Measurements from ENCODE around the gene CALCR.
A peak's percentile ranks its signal among the peaks of the same experiment; 100 is the strongest.

The CALCR gene

DNA sequence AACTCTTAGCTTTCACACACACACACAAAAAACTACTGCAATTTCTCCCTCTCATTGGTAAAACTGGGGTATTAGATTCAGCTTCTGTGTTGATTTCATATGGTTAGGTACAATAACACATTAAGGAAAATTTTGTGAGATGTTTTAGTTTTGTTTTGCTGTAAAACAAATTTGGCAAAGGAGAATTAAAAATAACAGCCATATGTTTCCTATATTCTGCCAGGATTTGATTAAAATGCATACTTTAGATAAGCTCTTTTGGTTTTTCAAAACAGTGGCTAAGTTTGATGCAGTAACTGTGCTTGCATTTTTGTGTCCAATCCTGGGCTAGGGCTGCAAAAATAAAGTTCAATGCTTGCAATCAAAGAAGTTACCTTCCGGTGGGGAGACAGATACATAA, 126.3 kb downstream of the CALCR start:
- no peak for DNase-seq (ENCODE audit: low read depth in 2 of 2)

DNA sequence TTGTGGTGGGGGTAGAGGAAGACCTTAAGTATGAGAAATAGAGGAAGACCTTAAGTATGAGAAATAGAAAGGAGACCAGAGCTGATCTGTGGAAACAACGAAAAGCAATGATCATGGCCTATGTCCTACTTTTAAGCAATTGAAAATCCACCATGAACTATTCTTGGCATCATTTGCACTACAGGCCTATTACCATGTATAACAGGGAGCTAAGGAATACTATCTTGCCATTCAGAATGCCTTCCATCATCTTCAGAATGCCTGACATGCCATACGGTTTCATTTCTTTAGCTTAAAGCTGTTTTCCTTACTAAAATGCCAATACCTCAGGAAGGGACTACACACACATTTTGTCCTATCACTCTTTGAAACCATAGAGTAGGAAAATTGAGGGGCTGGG, 127.0 kb downstream of the CALCR start:
- no peak for DNase-seq (ENCODE audit: low read depth in 2 of 2)

DNA sequence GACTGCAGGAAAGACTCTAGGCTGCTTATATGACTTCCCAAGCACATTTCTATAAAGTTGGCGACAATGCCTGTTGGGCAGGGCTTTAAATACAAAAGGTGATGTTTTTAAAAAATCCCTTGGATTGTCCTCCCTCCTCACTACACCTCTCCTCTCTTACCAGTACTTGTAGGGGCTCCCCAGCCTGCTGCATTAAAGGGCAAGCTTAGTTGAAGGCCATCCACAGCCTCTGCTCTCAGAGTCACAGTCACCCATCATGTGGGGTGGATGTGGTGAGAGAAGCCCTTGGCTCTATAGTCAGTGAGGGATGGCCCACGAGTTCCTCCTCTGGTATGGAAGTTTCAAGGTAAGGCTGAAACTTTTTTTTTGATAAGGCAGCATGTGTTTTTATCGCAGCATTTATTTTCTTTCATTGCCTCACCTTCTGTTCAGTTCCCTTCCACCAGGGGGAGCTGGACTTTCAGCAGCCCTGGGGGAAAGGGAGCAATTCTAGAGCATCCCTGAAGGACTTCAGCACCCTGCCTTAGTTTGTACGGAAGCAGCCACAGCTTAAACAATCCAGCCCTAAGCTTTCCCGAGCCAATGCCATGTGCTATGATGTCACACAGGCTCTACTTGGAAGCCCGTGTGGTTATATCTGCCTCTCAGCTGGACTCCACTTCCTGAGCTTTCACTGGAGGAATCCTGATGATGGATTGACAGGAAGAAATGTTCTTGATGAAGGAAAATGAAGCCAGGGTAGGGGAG, 131.9 kb downstream of the CALCR start:
- peak in 1 of 2 donors; percentile 10 for DNase-seq (ENCODE audit: low read depth in 2 of 2)

DNA sequence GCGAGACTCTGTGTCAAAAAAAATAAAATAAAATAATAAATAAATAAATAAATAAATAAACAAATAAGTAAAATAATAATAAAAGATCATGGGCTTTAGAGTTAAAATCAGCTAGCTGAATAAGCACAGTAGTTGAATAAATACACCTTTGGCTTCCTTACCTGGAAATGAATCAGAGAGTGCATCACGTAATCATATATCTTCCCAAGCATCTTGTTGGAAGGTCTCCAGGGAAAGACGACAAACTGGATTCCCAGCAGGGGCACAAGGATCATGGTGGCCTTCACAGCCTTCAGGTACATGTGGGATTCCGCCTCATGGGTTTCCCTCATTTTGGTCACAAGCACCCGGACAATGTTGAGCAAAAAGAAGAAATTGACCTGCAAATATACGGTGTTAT, 138.7 kb downstream of the CALCR start:
- no peak for DNase-seq (ENCODE audit: low read depth in 2 of 2)

DNA sequence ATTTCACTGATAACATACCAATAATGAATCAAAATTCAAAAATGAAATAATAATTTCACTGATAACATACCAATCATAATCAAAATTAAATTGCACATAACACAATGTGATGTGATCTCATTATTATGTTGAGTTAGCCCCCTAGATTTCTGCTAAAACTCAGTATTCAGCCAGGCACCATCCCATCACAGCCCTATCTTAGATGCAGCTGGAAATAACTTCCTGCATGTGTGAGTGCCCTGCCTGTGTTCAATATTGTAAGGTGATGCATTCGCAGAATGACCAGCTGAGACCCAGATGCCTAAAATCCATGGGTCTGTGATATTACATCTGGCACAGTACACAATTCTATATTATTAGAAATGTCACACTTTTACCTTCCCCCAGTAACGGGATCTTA, 142.4 kb downstream of the CALCR start:
- DNase-seq (ENCODE audit: low read depth in 2 of 2): no peak

DNA sequence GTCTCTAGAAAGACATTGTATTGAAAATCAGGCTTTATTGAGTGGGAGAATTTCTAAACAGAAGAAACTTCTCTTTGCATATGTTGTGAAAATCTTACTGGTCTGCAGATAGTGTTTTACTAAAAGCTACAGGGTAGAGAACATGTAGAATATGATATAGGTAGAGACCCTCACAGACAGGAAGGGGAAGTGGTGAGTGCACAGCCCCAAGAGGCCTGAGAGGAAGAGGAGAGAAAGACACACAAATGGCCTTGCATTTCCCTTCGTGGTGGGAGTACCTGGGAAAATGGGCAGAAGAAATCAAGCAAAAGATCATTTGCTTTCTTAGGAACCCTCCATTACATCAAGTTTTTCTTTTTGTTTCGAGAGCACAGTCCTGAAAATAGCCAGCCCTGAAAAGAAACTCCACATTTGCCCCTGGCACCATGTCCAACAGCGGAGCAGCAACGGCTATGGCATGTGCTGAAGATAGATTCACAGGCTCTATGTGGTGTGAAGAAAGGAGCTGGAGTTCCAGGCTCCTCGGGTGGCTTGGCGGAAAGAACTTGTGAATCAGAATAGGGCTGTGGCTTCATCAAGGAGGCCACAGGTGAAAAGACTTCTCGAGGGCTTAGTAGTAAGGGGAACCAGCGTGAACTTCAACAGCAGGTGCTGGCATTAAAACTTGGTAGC, 143.5 kb downstream of the CALCR start:
- DNase-seq (ENCODE audit: low read depth in 2 of 2): no peak

DNA sequence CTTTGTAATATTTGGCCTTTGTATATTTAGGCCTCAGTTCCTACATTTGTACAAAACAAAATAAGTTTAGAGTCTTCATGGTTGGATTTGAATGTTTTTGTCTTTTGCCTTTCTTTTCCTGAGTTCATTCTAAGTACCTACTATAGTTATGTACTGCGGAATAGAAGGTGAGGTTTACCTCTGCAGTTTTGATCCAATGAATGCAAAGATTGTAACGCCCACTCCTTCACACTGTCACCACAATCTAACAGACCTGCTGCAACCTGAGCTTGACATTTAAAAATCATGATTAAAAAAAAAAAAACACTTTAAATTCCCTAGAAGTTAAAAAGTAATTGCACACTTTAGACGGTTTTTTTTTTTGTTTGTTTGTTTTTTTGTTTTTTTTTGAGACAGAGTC, 145.0 kb downstream of the CALCR start:
- DNase-seq (ENCODE audit: low read depth in 2 of 2): no peak

DNA sequence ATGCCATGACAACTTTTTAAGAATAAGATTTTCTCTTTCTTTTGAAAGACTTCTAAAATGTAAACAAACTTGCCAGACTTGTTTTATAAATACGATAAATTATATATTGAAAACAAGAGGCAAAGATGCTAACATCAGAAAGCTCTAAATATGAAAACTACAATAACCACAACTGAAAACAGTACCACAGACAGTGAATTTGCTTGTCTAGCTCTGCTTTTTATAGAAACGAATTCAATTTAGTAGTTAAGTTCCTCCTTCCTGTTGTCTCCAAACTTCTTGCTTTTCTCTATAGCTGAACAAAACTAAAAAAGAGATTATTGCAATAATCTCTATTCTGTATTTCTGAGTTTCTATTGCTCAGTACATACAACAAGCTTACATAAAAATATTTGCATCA, 147.4 kb downstream of the CALCR start:
- no peak for DNase-seq (ENCODE audit: low read depth in 2 of 2)

DNA sequence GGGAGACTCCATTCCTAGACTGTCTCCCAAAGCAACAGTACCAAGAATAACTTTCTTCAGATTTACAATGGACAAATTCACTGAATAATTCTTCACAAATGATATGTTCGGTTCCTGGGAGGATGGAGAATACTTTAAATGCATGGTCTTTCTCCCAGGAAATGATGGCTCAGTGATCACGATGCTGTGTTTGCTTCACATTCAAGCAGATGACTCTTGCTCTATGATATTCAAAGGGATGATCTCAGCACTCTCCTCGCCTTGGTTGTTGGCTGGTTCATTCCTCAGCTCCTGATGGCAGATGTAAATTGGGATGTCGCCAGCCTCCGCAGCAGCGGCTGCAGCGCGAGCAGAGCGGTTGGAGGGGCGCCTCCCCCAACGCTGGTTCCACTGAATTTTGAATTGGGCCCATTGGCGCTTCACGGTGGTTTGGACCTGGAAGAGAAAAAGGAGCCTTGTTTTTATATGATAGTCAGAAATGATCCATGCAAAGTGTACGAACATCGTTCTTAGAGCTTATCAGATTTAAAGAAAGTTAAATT, 148.3 kb downstream of the CALCR start:
- DNase-seq (ENCODE audit: low read depth in 2 of 2): no peak

DNA sequence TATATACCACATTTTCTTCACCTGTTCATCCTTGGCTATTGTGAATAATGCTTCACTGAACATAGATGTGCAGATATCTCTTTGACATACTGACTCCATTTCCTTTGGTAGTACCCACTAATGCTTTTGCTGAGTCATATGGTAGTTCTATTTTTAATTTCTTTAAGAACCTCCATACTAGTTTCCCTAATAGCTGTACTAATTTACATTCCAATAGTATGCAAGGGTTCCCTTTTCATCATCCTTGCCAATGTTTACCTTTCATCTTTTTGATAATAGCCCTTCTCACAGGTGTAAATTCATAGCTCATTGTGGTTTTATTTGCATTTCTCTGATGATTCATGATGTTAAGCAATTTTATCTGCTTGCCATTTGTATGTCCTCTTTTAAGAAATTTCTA, 159.9 kb downstream of the CALCR start:
- DNase-seq (ENCODE audit: low read depth in 2 of 2): no peak

DNA sequence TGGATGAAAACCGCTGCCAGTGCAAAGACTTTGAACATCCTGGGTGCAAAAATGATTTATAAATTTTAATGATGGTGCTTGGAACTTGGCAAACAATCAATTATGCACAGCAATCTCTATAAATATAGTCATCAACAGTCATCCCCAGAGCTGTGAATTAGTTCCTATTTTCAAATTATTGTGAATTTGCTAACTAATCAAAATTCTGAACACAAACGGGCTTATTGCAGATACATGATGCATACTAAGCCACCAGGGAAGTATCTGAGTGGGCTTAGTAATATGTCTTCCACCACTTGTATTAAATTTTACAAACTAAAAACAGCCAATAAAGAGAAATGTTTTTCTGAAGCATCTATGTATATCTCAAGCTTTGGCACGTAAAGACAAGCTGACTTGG, 165.2 kb downstream of the CALCR start:
- no peak for DNase-seq (ENCODE audit: low read depth in 2 of 2)

DNA sequence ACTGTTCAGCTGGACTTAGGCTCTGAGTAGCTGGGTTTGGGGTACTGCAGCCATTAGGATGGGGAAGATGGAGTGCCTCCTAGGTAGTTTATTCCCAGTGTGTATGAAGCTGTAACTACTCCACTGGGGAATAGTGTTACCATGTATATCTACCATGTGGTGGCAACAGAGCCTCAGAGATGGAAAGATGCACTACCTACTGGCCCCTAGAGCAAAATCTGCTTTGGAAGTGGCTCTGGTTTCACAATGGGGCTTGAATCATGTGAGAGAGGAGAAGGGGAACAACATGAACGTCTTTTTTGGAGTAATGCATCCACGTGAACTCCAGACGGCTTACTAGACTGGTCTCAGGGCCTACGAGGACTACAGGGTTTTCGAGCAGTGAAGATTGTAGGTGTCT, 167.3 kb downstream of the CALCR start:
- no peak for DNase-seq (ENCODE audit: low read depth in 2 of 2)

DNA sequence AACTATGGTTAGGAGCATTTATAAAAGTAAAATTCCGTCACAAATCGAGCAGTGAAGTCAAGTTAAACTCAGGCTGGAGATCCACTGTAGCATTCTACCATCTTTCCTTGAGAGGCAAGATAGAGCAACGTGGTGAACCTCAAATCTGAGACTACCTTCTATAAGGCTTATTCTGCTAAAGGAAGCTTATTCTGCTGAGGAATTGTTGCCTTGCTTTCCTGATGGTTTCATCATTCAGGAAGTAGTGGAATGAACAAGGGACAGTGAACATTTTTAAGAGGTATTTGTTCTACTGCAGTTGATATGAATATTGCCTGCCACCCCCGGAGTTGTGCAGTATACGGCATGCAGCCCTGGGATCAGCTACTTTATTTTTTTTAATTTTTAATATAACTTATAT, 171.6 kb downstream of the CALCR start:
- DNase-seq (ENCODE audit: low read depth in 2 of 2): no peak

DNA sequence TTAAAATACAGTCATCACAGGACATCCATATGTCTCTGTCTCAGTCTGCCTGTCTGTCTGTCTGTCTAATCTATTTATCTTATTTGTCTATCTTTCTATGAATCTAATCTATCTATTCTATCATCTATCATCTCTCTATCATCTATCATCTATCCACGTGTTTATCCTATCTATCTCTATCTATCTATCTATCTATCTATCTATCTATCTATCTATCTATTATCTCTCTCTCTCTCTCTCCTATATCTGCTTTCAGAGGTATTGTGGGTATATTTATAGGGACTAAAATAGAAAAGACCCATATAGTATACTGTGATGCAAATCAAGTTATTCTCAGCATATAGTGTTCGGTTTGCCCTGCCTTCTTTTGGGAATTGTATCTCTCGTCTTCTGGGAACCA, 174.9 kb downstream of the CALCR start:
- DNase-seq (ENCODE audit: low read depth in 2 of 2): no peak

DNA sequence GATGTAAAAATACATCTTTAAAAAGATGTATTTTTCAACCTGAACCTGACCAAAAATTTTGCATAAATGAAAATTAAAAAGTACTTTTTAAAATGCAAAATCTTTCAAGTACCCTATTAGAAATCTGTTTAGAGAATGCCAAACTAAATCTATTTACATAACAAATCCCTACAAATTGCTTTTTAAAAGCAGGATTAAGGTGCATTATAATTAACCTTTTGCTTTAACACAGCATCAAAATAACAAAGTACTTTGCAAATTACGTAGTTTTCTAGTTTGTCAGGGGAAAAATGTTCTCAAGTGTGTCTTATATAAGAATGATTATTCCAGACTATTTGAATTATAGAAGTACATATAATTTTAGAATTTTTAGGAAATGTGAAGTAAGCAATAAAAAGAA, 181.5 kb downstream of the CALCR start:
- no peak for DNase-seq (ENCODE audit: low read depth in 2 of 2)

DNA sequence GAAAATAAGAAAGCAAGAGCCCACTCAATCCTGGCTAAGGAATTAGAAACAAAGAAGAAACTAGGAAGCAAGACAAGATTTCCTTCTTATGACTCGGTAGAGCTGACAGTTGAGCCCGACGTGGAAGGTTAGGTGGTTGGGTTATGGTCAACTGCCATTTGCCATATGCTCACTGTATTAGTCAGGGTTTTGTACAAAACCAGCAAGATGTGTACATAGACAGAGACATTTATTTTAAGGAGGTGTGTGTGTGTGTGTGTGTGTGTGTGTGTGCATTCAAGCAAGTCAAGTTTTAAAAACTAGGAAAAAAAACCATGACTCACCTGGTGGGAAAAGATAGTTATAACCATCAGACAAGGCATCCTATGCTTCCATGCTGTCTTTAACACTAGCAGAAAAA, 183.9 kb downstream of the CALCR start:
- DNase-seq (ENCODE audit: low read depth in 2 of 2): no peak

DNA sequence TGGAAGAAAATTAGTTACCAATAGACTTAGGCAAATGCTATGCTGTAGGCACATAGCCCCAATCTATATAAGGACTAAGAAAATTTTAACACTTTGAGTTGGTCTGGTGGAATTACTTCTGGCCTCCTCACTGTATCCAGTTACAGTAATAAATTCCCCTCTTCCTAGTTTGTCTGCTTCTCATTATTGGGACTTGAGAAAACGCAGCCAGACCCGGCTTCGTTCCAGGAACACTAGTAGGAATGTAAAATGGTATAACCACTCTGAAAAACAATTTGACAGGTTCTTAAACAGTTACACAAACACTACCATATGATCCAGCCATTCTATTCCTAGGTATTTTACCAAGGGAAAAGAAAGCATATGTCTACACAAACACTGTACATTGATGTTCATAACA, 192.2 kb downstream of the CALCR start:
- DNase-seq (ENCODE audit: low read depth in 2 of 2): no peak

DNA sequence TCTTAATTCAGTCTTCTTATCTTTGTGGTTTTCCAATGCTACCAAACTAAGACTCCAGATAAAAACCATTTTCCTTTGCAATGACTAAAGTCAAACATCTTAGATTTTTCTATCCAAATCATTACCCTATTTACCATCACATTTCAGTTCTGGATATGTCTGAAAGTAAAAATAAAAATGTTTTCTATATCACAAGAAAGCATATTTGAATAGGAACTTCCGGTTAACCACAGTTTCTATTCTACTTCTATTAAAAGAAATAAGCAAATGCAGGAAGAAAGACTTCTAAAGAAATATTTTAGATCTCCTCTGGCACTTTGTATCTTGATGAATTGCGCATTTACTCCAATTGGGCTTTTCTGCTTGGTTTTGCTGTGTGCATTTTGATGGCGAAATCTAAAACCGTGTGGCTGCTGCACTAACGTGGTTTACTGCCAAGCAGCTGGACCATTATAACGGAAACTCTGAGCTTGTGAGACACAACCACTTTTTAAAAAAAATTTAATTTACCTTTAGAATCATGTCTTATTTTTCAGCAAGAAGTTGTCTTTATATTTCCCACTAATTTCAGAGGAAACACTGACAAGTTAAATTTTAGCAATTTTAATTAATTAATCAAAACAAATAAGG, 196.3 kb downstream of the CALCR start:
- DNase-seq (ENCODE audit: low read depth in 2 of 2): no peak

DNA sequence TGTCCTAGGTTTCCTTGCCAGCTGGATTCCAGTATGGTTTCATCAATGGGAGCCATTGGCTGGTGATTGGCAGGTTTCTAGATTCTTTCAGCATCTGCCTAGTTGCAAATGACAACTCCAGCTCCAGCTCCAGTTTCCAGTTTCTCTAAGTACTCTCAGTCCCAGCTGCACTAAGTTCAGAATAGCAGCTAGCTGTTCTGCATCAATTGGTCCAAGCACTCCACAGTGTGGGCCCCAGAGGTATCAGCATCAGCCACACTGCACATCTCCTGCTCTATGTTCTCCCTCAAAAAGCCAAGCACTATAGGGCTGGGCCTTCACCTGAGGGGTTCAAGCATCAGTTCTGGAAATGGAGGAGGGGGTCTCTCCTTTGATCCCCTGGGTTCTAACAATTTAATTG, 198.9 kb downstream of the CALCR start:
- DNase-seq (ENCODE audit: low read depth in 2 of 2): no peak
